ENCODE measurements around the gene SGCD. TPM values are rescaled to one million over a fixed set of nuclear protein-coding genes. Genes with fewer than 3 reads are reported as not detected.

The SGCD gene
- polyA plus RNA-seq, 1 donor (not counting 4 experiments of a cell fraction or from before 2014, with no cell fraction given): not detected

- Histone ChIP-seq H3K4me2 (ENCODE audit: control insufficient read depth, extremely low read depth, insufficient read depth, low read depth, low read length) (no peak overlapping the region), H3K9ac (ENCODE audit: control insufficient read depth, extremely low read depth, insufficient read depth, low read length) (no peak overlapping the region), H3K27me3 (ENCODE audit: control insufficient read depth, extremely low read depth, insufficient read depth, low read length) (no peaks in the 10 kb centered on the region), H3K4me3 (ENCODE audit: control insufficient read depth in 2 of 3, extremely low read depth in 1 of 3, insufficient read depth in 2 of 3, low read depth in 1 of 3, low read length in 3 of 3) (no peak overlapping the region), H4K20me1 (ENCODE audit: control insufficient read depth, extremely low read depth, insufficient read depth, low read length) (no peaks in the 10 kb centered on the region), H3K9me1 (ENCODE audit: control insufficient read depth, extremely low read depth, insufficient read depth, low read length) (no peaks in the 10 kb centered on the region), H3K27ac (ENCODE audit: control insufficient read depth, insufficient read depth, low read length) (no peak overlapping the region), H2AFZ (ENCODE audit: control insufficient read depth, low read length) (no peak overlapping the region), H3K4me1 (ENCODE audit: control insufficient read depth, extremely low read depth, insufficient read depth, low read length) (no peaks in the 10 kb centered on the region), H3K79me2 (ENCODE audit: control insufficient read depth, insufficient read depth, low read length) (no peaks in the 10 kb centered on the region), H3K36me3 (ENCODE audit: control insufficient read depth in 2 of 2, extremely low read depth in 1 of 2, insufficient read depth in 2 of 2, low read length in 2 of 2) (no peaks in the 10 kb centered on the region), H3K9me3 (ENCODE audit: control insufficient read depth, low read depth, low read length) (peaks cover 3% of the 10 kb centered on the region)
- no peak for DNase-seq (ENCODE audit: low read depth, low spot score)
- dilution Hi-C loops (cut with MboI; ENCODE audit: extremely low pct_ligation_motif_present, low sequenced_read_pairs): no loop called here
- FAIRE-seq: no peak
- TF ChIP-seq EZH2 (IDR thresholded peaks at IDR 0.05; ENCODE audit: low read length) (no peak), CTCF (optimal IDR thresholded peaks at IDR 0.05 in 1 of 3, IDR thresholded peaks at IDR 0.05 in 1 of 3, conservative IDR thresholded peaks at IDR 0.05 in 1 of 3; ENCODE audit: extremely low read depth in 1 of 3, insufficient read depth in 2 of 3, low read length in 3 of 3) (no peak)
Measured at GRCh38 chr5:156684216-156684615, 357.3 kb downstream of the SGCD start.

- no peaks in the 10 kb centered on the region for H3K36me3 ChIP-seq (ENCODE audit: control insufficient read depth in 2 of 2, extremely low read depth in 1 of 2, insufficient read depth in 2 of 2, low read length in 2 of 2)
- no peak overlapping the region for H3K27ac ChIP-seq (ENCODE audit: control insufficient read depth, insufficient read depth, low read length)
- H3K9me3 ChIP-seq (ENCODE audit: control insufficient read depth, low read depth, low read length): peaks cover 3% of the 10 kb centered on the region
- H2AFZ ChIP-seq (ENCODE audit: control insufficient read depth, low read length): no peak overlapping the region
- dilution Hi-C loops (cut with MboI; ENCODE audit: extremely low pct_ligation_motif_present, low sequenced_read_pairs): no loop called here
- no peak overlapping the region for H3K4me3 ChIP-seq (ENCODE audit: control insufficient read depth in 2 of 3, extremely low read depth in 1 of 3, insufficient read depth in 2 of 3, low read depth in 1 of 3, low read length in 3 of 3)
- no peak overlapping the region for H3K9ac ChIP-seq (ENCODE audit: control insufficient read depth, extremely low read depth, insufficient read depth, low read length)
- H4K20me1 ChIP-seq (ENCODE audit: control insufficient read depth, extremely low read depth, insufficient read depth, low read length): no peaks in the 10 kb centered on the region
- H3K27me3 ChIP-seq (ENCODE audit: control insufficient read depth, extremely low read depth, insufficient read depth, low read length): no peaks in the 10 kb centered on the region
- H3K79me2 ChIP-seq (ENCODE audit: control insufficient read depth, insufficient read depth, low read length): no peaks in the 10 kb centered on the region
- no peak for TF ChIP-seq EZH2 (IDR thresholded peaks at IDR 0.05; ENCODE audit: low read length)
- no peak for TF ChIP-seq CTCF (optimal IDR thresholded peaks at IDR 0.05 in 1 of 3, IDR thresholded peaks at IDR 0.05 in 1 of 3, conservative IDR thresholded peaks at IDR 0.05 in 1 of 3; ENCODE audit: extremely low read depth in 1 of 3, insufficient read depth in 2 of 3, low read length in 3 of 3)
- H3K9me1 ChIP-seq (ENCODE audit: control insufficient read depth, extremely low read depth, insufficient read depth, low read length): no peaks in the 10 kb centered on the region
- DNase-seq (ENCODE audit: low read depth, low spot score) (no peak), FAIRE-seq (no peak)
- H3K4me2 ChIP-seq (ENCODE audit: control insufficient read depth, extremely low read depth, insufficient read depth, low read depth, low read length): no peak overlapping the region
- H3K4me1 ChIP-seq (ENCODE audit: control insufficient read depth, extremely low read depth, insufficient read depth, low read length): no peaks in the 10 kb centered on the region
Measured at GRCh38 chr5:156685481-156685880, 358.5 kb downstream of the SGCD start.
